ENCODE data around the gene SEC23A.
"Not testable (repeated sequence)": the region's sequence is repeated elsewhere in the genome, so short reads cannot be mapped to it uniquely, and the experiment has no call there.

The SEC23A gene

DNA sequence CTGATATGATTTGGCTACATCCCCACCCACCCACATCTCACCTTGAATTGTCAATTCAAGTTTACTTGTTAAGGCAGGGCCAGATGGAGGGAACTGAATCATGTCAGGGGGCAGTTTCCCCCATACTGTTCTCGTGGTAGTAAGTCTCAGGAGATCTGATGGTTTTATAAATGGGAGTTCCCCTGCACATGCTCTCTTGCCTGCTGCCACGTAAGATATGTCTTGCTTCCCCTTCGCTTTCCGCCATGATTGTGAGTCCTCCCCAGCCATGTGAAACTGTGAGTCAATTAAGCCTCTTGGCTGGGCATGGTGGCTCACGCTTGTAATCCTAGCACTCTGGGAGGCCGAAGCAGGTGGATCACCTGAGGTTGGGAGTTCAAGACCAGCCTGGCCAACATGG lies 57.1 kb downstream of the SEC23A start:
- Histone ChIP-seq H3K4me1 (ENCODE audit: control insufficient read depth, insufficient read depth, low read length) (peaks cover 10% of the 10 kb centered on the region), H3K36me3 (ENCODE audit: control insufficient read depth, insufficient read depth, low read length, severe bottlenecking) (peaks cover 86% of the 10 kb centered on the region)
- H3K27me3 ChIP-seq (replicated peaks; ENCODE audit: control insufficient read depth, insufficient read depth, low read length); H3K4me3 ChIP-seq (ENCODE audit: low read length); H3K9me3 ChIP-seq (ENCODE audit: control insufficient read depth, low read length); H3K9ac ChIP-seq (ENCODE audit: low read length); DNase-seq (ENCODE audit: low read depth): not testable (repeated sequence)

DNA sequence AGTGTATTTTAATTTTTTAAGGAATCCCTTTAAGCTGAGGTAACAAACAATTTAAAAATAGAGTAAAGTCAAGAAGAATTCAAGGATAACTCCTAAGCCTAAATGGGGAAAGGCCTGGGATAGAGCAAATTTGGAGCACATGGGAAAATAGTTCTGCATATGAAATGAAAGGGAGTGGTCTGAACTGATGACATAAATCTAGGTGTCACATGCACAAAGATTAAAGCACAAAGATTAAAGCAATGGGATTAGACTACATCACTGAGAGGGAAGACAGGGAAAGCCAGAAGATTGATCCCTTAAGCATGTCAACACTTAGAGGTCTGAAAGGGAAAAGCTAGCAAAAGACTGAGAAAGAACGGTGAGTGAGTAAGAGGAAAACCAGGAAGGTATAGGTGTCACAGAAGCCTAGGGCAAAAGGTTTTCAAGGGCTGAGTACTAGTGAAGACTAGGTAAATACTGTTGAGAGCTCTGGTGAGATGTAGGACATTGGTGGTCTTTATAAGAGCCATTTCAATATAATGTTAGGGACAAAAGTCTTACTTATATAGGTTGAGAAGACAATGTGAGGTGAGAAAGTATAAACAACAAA lies 59.6 kb downstream of the SEC23A start:
- H3K4me3 ChIP-seq (ENCODE audit: low read length), result no peak overlapping the region
- peaks cover 97% of the 10 kb centered on the region for H3K36me3 ChIP-seq (ENCODE audit: control insufficient read depth, insufficient read depth, low read length, severe bottlenecking)
- DNase-seq (ENCODE audit: low read depth), result no peak
- no peak overlapping the region for H3K9ac ChIP-seq (ENCODE audit: low read length)
- no peaks in the 10 kb centered on the region for H3K9me3 ChIP-seq (ENCODE audit: control insufficient read depth, low read length)
- peaks cover 5% of the 10 kb centered on the region for H3K4me1 ChIP-seq (ENCODE audit: control insufficient read depth, insufficient read depth, low read length)
- no peaks in the 10 kb centered on the region for H3K27me3 ChIP-seq (replicated peaks; ENCODE audit: control insufficient read depth, insufficient read depth, low read length)

DNA sequence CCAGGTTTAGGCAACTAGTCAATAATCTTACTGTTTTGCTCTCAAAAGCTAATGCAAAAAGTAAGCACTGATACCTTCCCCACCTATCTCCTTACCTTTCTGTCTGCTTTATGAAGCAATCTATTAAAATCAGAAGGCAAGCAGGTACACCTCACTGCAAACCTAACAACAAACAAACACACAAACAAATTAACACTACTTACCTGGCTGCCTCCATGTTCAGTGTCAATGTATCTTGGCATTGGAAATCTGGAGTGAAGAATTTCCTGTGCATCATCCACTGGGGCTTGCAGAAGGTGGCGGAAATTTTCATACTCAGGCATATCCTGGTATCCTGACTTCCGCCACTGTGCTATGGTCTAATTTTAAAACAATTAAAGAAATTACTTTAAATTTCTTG lies 62.5 kb downstream of the SEC23A start:
- peaks cover 97% of the 10 kb centered on the region for H3K36me3 ChIP-seq (ENCODE audit: control insufficient read depth, insufficient read depth, low read length, severe bottlenecking)

DNA sequence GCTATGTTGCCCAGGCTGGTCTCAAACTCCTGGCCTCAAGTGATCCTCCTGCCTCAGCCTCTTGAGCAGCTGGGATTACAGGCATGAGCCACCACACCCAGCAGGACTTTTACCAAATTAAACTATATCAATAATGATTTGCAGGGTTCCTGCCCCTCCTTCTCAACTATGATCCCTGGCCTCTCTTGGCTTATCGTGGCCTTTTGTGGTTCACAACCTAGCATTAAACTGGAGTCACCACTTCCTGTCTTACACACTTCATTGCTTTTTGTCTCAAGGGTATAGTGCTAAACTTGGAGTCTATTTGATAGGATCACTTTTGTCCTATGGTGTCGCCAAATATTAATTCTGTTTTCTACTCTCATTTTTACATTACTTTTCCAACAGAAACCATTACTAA lies 64.5 kb downstream of the SEC23A start:
- no peak for DNase-seq (ENCODE audit: low read depth)
- Histone ChIP-seq H3K36me3 (ENCODE audit: control insufficient read depth, insufficient read depth, low read length, severe bottlenecking) (peaks cover 97% of the 10 kb centered on the region), H3K27me3 (replicated peaks; ENCODE audit: control insufficient read depth, insufficient read depth, low read length) (no peaks in the 10 kb centered on the region), H3K4me1 (ENCODE audit: control insufficient read depth, insufficient read depth, low read length) (peaks cover 16% of the 10 kb centered on the region), H3K9me3 (ENCODE audit: control insufficient read depth, low read length) (no peaks in the 10 kb centered on the region), H3K4me3 (ENCODE audit: low read length) (no peak overlapping the region), H3K9ac (ENCODE audit: low read length) (no peak overlapping the region)

More for the DNA sequence above, 62.5 kb downstream of the SEC23A start:
- H3K9me3 ChIP-seq (ENCODE audit: control insufficient read depth, low read length), result no peaks in the 10 kb centered on the region
- no peaks in the 10 kb centered on the region for H3K27me3 ChIP-seq (replicated peaks; ENCODE audit: control insufficient read depth, insufficient read depth, low read length)
- H3K9ac ChIP-seq (ENCODE audit: low read length), result no peak overlapping the region
- H3K4me3 ChIP-seq (ENCODE audit: low read length), result no peak overlapping the region
- H3K4me1 ChIP-seq (ENCODE audit: control insufficient read depth, insufficient read depth, low read length), result peaks cover 5% of the 10 kb centered on the region
- no peak for DNase-seq (ENCODE audit: low read depth)

DNA sequence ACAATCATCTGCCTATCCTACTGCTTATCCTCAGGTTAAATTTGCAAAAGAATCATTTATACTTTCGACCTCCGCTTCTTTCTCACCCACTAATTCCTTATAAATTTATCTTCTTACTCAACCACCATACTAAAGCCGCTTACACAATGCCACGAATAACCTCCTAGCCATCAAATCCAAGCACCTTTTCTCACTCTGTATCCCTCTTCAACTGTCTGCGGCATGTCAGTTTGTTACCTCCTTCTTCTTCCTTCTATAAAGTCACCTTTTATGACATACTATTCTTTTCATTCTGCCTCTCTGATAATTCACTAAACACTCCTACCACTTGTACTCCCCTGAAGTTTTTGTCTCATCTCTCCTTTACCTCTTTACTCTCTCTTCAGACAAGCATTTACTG lies 66.3 kb downstream of the SEC23A start:
- H3K4me3 ChIP-seq (ENCODE audit: low read length), result no peak overlapping the region
- no peak for DNase-seq (ENCODE audit: low read depth)
- H3K9ac ChIP-seq (ENCODE audit: low read length), result no peak overlapping the region
- H3K9me3 ChIP-seq (ENCODE audit: control insufficient read depth, low read length), result no peaks in the 10 kb centered on the region
- H3K4me1 ChIP-seq (ENCODE audit: control insufficient read depth, insufficient read depth, low read length), result peaks cover 16% of the 10 kb centered on the region
- no peaks in the 10 kb centered on the region for H3K27me3 ChIP-seq (replicated peaks; ENCODE audit: control insufficient read depth, insufficient read depth, low read length)
- H3K36me3 ChIP-seq (ENCODE audit: control insufficient read depth, insufficient read depth, low read length, severe bottlenecking), result peaks cover 98% of the 10 kb centered on the region

DNA sequence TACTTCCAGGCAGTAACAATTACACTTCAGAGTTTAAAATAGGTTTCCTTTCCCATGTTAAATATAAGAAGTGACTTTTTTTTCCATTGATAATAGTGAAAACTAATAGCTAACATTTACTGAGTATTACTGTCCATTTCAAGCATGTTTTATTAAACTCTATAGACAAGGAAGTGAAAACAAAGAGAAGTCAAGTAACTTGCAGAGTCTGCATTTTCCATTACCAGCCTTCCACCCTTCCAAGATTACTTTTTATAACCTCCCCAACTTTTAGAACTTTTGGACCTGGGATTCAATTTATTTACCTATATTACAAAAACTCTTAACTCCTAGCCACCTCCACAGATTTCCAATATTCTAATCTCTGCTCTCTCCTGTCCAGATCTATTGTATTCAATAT lies 67.7 kb downstream of the SEC23A start:
- Histone ChIP-seq H3K36me3 (ENCODE audit: control insufficient read depth, insufficient read depth, low read length, severe bottlenecking) (peaks cover 99% of the 10 kb centered on the region), H3K27me3 (replicated peaks; ENCODE audit: control insufficient read depth, insufficient read depth, low read length) (no peaks in the 10 kb centered on the region), H3K4me3 (ENCODE audit: low read length) (no peak overlapping the region), H3K4me1 (ENCODE audit: control insufficient read depth, insufficient read depth, low read length) (peaks cover 16% of the 10 kb centered on the region), H3K9ac (ENCODE audit: low read length) (no peak overlapping the region), H3K9me3 (ENCODE audit: control insufficient read depth, low read length) (no peaks in the 10 kb centered on the region)
- DNase-seq (ENCODE audit: low read depth), result no peak

GRCh38 chr14:39034481-39035296 lies 68.3 kb downstream of the SEC23A start:
- peaks cover 99% of the 10 kb centered on the region for H3K36me3 ChIP-seq (ENCODE audit: control insufficient read depth, insufficient read depth, low read length, severe bottlenecking)
- peak; percentile 45 for DNase-seq (ENCODE audit: low read depth)

DNA sequence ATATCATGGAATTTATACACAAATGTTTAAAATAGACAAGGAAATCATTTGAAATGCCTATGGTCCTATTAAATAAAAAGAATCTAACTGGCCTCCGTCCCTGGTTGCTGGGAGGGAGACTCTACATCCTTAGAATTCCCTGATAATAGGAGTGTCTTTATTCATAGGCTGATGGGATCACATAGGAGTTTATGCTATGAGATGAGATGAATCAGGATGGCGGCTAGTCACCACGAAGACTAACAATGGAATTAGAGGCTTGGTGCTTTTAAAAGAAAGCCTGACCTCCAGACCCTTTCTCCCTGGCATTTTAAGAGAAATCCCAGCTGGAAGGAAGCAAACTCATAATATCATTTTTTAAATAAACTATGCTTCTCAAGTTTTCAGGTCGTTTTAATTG lies 69.7 kb downstream of the SEC23A start:
- Histone ChIP-seq H3K4me3 (ENCODE audit: low read length) (no peak overlapping the region), H3K36me3 (ENCODE audit: control insufficient read depth, insufficient read depth, low read length, severe bottlenecking) (peaks cover 99% of the 10 kb centered on the region), H3K27me3 (replicated peaks; ENCODE audit: control insufficient read depth, insufficient read depth, low read length) (no peaks in the 10 kb centered on the region), H3K4me1 (ENCODE audit: control insufficient read depth, insufficient read depth, low read length) (peaks cover 11% of the 10 kb centered on the region), H3K9ac (ENCODE audit: low read length) (no peak overlapping the region), H3K9me3 (ENCODE audit: control insufficient read depth, low read length) (no peaks in the 10 kb centered on the region)
- DNase-seq (ENCODE audit: low read depth), result peak; percentile 9

More at GRCh38 chr14:39034481-39035296, 68.3 kb downstream of the SEC23A start:
- no peaks in the 10 kb centered on the region for H3K27me3 ChIP-seq (replicated peaks; ENCODE audit: control insufficient read depth, insufficient read depth, low read length)
- peaks cover 16% of the 10 kb centered on the region for H3K4me1 ChIP-seq (ENCODE audit: control insufficient read depth, insufficient read depth, low read length)
- H3K9ac ChIP-seq (ENCODE audit: low read length), result no peak overlapping the region
- H3K9me3 ChIP-seq (ENCODE audit: control insufficient read depth, low read length), result no peaks in the 10 kb centered on the region
- H3K4me3 ChIP-seq (ENCODE audit: low read length), result no peak overlapping the region

DNA sequence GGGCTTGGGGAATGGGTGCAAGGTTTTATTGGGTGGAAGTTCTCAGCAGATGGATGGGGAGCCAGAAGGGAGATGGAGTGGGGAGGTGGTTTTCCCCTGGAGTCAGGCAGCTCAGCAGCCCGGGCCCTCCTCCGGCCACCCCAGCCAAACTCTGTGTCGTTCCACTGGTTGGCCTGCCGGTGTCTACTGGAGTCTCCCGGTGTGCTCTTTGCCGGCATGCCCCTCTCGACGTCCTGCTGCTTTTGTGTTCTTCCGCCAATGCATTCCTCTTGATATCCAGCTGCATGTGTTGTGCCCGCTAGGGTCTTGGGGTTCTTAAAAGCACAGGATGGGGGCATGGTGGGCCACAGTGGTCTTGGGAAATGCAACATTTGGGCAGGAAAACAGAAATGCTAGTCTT lies 72.8 kb downstream of the SEC23A start:
- Histone ChIP-seq H3K9ac (ENCODE audit: low read length) (no peak overlapping the region), H3K4me3 (ENCODE audit: low read length) (no peak overlapping the region), H3K4me1 (ENCODE audit: control insufficient read depth, insufficient read depth, low read length) (peaks cover 24% of the 10 kb centered on the region), H3K27me3 (replicated peaks; ENCODE audit: control insufficient read depth, insufficient read depth, low read length) (no peaks in the 10 kb centered on the region), H3K9me3 (ENCODE audit: control insufficient read depth, low read length) (no peaks in the 10 kb centered on the region), H3K36me3 (ENCODE audit: control insufficient read depth, insufficient read depth, low read length, severe bottlenecking) (peaks cover 70% of the 10 kb centered on the region)
- DNase-seq (ENCODE audit: low read depth), result no peak

- H3K27me3 ChIP-seq (replicated peaks; ENCODE audit: control insufficient read depth, insufficient read depth, low read length), result no peaks in the 10 kb centered on the region
- H3K9ac ChIP-seq (ENCODE audit: low read length), result no peak overlapping the region
- H3K4me3 ChIP-seq (ENCODE audit: low read length), result no peak overlapping the region
- H3K36me3 ChIP-seq (ENCODE audit: control insufficient read depth, insufficient read depth, low read length, severe bottlenecking), result peaks cover 65% of the 10 kb centered on the region
- DNase-seq (ENCODE audit: low read depth), result no peak
- no peaks in the 10 kb centered on the region for H3K9me3 ChIP-seq (ENCODE audit: control insufficient read depth, low read length)
- H3K4me1 ChIP-seq (ENCODE audit: control insufficient read depth, insufficient read depth, low read length), result peaks cover 22% of the 10 kb centered on the region
These were observed 73.2 kb downstream of the SEC23A start for GRCh38 chr14:39029789-39030188.

- H3K4me1 ChIP-seq (ENCODE audit: control insufficient read depth, insufficient read depth, low read length), result peaks cover 13% of the 10 kb centered on the region
- H3K9ac ChIP-seq (ENCODE audit: low read length), result no peak overlapping the region
- no peak overlapping the region for H3K4me3 ChIP-seq (ENCODE audit: low read length)
- no peak for DNase-seq (ENCODE audit: low read depth)
- peaks cover 54% of the 10 kb centered on the region for H3K36me3 ChIP-seq (ENCODE audit: control insufficient read depth, insufficient read depth, low read length, severe bottlenecking)
- no peaks in the 10 kb centered on the region for H3K27me3 ChIP-seq (replicated peaks; ENCODE audit: control insufficient read depth, insufficient read depth, low read length)
- no peaks in the 10 kb centered on the region for H3K9me3 ChIP-seq (ENCODE audit: control insufficient read depth, low read length)
These were observed 74.4 kb downstream of the SEC23A start for GRCh38 chr14:39028620-39029019.

Data from adipocyte (in vitro differentiated cells).